Activated CD8-positive, alpha-beta T cell treated with anti-CD3 and anti-CD28 coated beads for 36 hours (primary cell): ENCODE results near the gene CDKL1. TPM values are rescaled to one million over a fixed set of nuclear protein-coding genes. Genes with fewer than 3 reads are reported as not detected.

Source experiments
- ATAC-seq: fragments of 200-7000 bp; cut with Tn5 transposase; one replicate; pipeline ENCODE4 v1.10.0; 2021; ENCODE audit warnings: mild to moderate bottlenecking, moderate library complexity
- CTCF ChIA-PET: fragments of 350-600 bp; sonication (Branson Sonifier 250); formaldehyde crosslinking; loops from one replicate; lab custom pipeline; 2021; ENCODE audit warnings: antibody characterized with exemption; lab: Charles Lee
- POLR2A ChIA-PET: fragments of 350-600 bp; sonication (Branson Sonifier 250); formaldehyde crosslinking; loops from one replicate; lab custom pipeline; 2021; ENCODE audit warnings: antibody characterized with exemption; lab: Charles Lee
- DNase-seq: peaks from one replicate; pipeline ENCODE4 v3.0.0-alpha.2; 2020
- H3K27ac Mint-ChIP-seq: one replicate; pipeline ENCODE4 v1.8.0; 2021; ENCODE audit warnings: mild to moderate bottlenecking, mixed read lengths
- H3K27me3 Mint-ChIP-seq: one replicate; pipeline ENCODE4 v1.8.0; 2021; ENCODE audit warnings: mixed read lengths
- H3K36me3 Mint-ChIP-seq: one replicate; pipeline ENCODE4 v1.8.0; 2021; ENCODE audit warnings: low read depth, mixed read lengths
- H3K4me1 Mint-ChIP-seq: one replicate; pipeline ENCODE4 v1.8.0; 2021; ENCODE audit warnings: low read depth, mixed read lengths
- H3K4me3 Mint-ChIP-seq: one replicate; pipeline ENCODE4 v1.8.0; 2021; ENCODE audit warnings: mild to moderate bottlenecking, moderate library complexity, mixed read lengths
- H3K9me3 Mint-ChIP-seq: one replicate; pipeline ENCODE4 v1.8.0; 2021; ENCODE audit warnings: mixed read lengths
- intact Hi-C: fragments of 100-400 bp; cut with micrococcal nuclease; formaldehyde crosslinking; loops from one replicate; pipeline ENCODE4 v1.10.0; 2022
- microRNA-seq: library from miRNA; unstranded; fragments of <30 nt; microRNA quantifications from one replicate; pipeline ENCODE4 v1.2.0, GENCODE V29; 2022; ENCODE audit warnings: borderline microRNAs expressed, borderline replicate concordance
- total RNA-seq, 2 experiments: library from RNA; stranded (reverse); gene quantifications; one replicate each; pipeline ENCODE4 v1.2.3, GENCODE V29; 2021
- TF ChIP-seq, protein P1 (sequence below): fragments of 200-600 bp; IDR thresholded peaks from one replicate; pipeline ENCODE4 v1.8.0; 2022; ENCODE audit warnings: antibody characterized with exemption, mild to moderate bottlenecking

Gene CDKL1
- total RNA-seq, 2 experiments from 2014 or later = 3.3 to 7.7 TPM

DNA sequence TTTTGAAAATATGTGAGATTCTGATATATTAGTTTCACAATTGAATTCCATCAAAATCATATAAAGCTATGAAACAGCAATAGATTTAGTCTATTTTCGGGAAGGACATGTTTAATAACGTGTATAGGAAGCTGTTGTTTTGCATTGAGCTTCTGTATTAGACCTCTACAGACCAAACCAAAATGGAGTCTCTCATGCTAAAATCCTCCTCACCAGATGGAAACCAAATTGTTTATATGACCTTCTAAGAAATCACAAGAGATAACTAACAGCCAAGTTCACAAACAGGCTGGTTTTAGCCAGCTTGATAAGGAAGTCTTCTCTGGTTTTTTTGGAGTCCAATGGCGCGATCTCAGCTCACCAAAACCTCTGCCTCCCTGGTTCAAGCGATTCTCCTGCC lies 108.5 kb downstream of the CDKL1 start:
- ATAC-seq (no peak), DNase-seq (no peak)
- Mint-ChIP-seq H3K9me3 (no peaks in the 10 kb centered on the region), H3K4me3 (no peak overlapping the region), H3K36me3 (peaks cover 4% of the 10 kb centered on the region), H3K4me1 (no peaks in the 10 kb centered on the region), H3K27me3 (no peaks in the 10 kb centered on the region), H3K27ac (no peak overlapping the region)
- ChIA-PET POLR2A (no interaction called here), CTCF (no interaction called here)
- intact Hi-C loops = no loop called here
- TF ChIP-seq, protein P1, sequence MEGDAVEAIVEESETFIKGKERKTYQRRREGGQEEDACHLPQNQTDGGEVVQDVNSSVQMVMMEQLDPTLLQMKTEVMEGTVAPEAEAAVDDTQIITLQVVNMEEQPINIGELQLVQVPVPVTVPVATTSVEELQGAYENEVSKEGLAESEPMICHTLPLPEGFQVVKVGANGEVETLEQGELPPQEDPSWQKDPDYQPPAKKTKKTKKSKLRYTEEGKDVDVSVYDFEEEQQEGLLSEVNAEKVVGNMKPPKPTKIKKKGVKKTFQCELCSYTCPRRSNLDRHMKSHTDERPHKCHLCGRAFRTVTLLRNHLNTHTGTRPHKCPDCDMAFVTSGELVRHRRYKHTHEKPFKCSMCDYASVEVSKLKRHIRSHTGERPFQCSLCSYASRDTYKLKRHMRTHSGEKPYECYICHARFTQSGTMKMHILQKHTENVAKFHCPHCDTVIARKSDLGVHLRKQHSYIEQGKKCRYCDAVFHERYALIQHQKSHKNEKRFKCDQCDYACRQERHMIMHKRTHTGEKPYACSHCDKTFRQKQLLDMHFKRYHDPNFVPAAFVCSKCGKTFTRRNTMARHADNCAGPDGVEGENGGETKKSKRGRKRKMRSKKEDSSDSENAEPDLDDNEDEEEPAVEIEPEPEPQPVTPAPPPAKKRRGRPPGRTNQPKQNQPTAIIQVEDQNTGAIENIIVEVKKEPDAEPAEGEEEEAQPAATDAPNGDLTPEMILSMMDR = no peak

DNA sequence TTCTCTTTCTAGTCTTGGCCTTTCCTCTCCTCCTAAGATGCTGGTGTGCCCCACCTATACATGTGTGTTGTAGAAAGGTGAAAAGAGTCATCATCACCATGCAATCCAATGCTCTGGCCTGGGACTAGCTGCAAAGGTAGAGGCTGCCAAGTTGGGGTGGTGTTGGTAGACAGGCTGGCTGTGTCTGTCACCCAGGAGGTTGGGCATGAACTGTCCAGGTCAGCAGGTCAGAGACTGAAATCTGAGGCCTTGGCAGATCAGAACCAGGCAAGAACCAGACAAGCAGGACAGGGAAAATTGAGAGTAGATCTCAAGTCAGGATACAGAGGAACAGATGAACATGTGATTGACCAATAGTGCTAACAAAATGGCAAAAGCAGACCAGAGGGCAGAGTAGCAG lies 110.8 kb downstream of the CDKL1 start:
- intact Hi-C loops = no loop called here
- ChIA-PET POLR2A (no interaction called here), CTCF (no interaction called here)
- Mint-ChIP-seq H3K27ac (no peak overlapping the region), H3K4me3 (no peak overlapping the region), H3K4me1 (no peaks in the 10 kb centered on the region), H3K27me3 (no peaks in the 10 kb centered on the region), H3K36me3 (peaks cover 2% of the 10 kb centered on the region), H3K9me3 (no peaks in the 10 kb centered on the region)
- TF ChIP-seq, protein P1 = no peak
- DNase-seq (no peak), ATAC-seq (no peak)

Small RNA genes lying within 50 kb of the gene (microRNA-seq; reads per million reads assigned to microRNA genes)
- 2.4 reads per million for gene MIR4504

Other genes starting within 250 kb of the CDKL1 start
- 10 to 100 TPM; 14.7 to 16.4 TPM for gene SOS2, start 165.3 kb downstream of the CDKL1 start, total RNA-seq
- gene L2HGDH, start 84.7 kb downstream of the CDKL1 start, total RNA-seq = 10 to 100 TPM; 18.4 to 18.8 TPM
- gene DMAC2L, start 84.6 kb downstream of the CDKL1 start, total RNA-seq = 10 to 100 TPM; 15.5 to 17.6 TPM
- 10 to 100 TPM; 26.2 to 28.1 TPM for gene MAP4K5, start 135.7 kb upstream of the CDKL1 start, total RNA-seq
- gene ATL1, start 163.3 kb upstream of the CDKL1 start, total RNA-seq = 1 to 10 TPM in 1 of 2 experiments, under 1 TPM in 1; 0.81 to 1.1 TPM